KOPT-K1 (cell line): Measurements from ENCODE around the gene ARHGEF39.

Source experiments
- H3K27ac ChIP-seq: fragments of 200-600 bp; sonication (generic); 2 replicates; pipeline ENCODE4 v1.5.1; 2016; ENCODE audit warnings: antibody characterized with exemption, mild to moderate bottlenecking, low read depth, low read length; ENCODE audit not compliant: poor library complexity, severe bottlenecking
- H3K36me3 ChIP-seq: fragments of 200-600 bp; sonication (generic); 2 replicates; pipeline ENCODE4 v1.5.1; 2017; ENCODE audit warnings: antibody characterized with exemption, mild to moderate bottlenecking, low read length, moderate library complexity; ENCODE audit not compliant: insufficient read depth
- H3K9me3 ChIP-seq: fragments of 200-600 bp; sonication (generic); 2 replicates; pipeline ENCODE4 v1.5.1; 2017; ENCODE audit warnings: antibody characterized with exemption, low read length, mild to moderate bottlenecking; ENCODE audit not compliant: insufficient read depth, poor library complexity, severe bottlenecking

ARHGEF39 gene

GRCh38 chr9:35686222-35687203, 21.5 kb upstream of the ARHGEF39 start:
- Histone ChIP-seq H3K36me3 (no peaks in the 10 kb centered on the region), H3K27ac (no peak overlapping the region)

GRCh38 chr9:35685506-35685905, 20.5 kb upstream of the ARHGEF39 start:
- Histone ChIP-seq H3K27ac (no peak overlapping the region), H3K36me3 (no peaks in the 10 kb centered on the region), H3K9me3 (no peaks in the 10 kb centered on the region)

More at GRCh38 chr9:35686222-35687203, 21.5 kb upstream of the ARHGEF39 start:
- H3K9me3 ChIP-seq, result no peaks in the 10 kb centered on the region

GRCh38 chr9:35684921-35685320, 19.9 kb upstream of the ARHGEF39 start:
- H3K27ac ChIP-seq, result no peak overlapping the region
- H3K36me3 ChIP-seq, result no peaks in the 10 kb centered on the region
- H3K9me3 ChIP-seq, result no peaks in the 10 kb centered on the region

GRCh38 chr9:35683323-35683722, 18.3 kb upstream of the ARHGEF39 start:
- H3K36me3 ChIP-seq, result no peaks in the 10 kb centered on the region
- H3K9me3 ChIP-seq, result no peaks in the 10 kb centered on the region
- H3K27ac ChIP-seq, result no peak overlapping the region

GRCh38 chr9:35682520-35683315, 17.7 kb upstream of the ARHGEF39 start:
- no peaks in the 10 kb centered on the region for H3K36me3 ChIP-seq
- no peaks in the 10 kb centered on the region for H3K9me3 ChIP-seq
- H3K27ac ChIP-seq, result no peak overlapping the region

GRCh38 chr9:35682051-35682450, 17.1 kb upstream of the ARHGEF39 start:
- no peaks in the 10 kb centered on the region for H3K9me3 ChIP-seq
- H3K27ac ChIP-seq, result no peak overlapping the region
- no peaks in the 10 kb centered on the region for H3K36me3 ChIP-seq

- H3K36me3 ChIP-seq, result no peaks in the 10 kb centered on the region
- H3K27ac ChIP-seq, result no peak overlapping the region
- H3K9me3 ChIP-seq, result no peaks in the 10 kb centered on the region
Measured at GRCh38 chr9:35681341-35682002, 16.5 kb upstream of the ARHGEF39 start.

GRCh38 chr9:35680331-35681105, 15.5 kb upstream of the ARHGEF39 start:
- Histone ChIP-seq H3K27ac (no peak overlapping the region), H3K36me3 (no peaks in the 10 kb centered on the region), H3K9me3 (no peaks in the 10 kb centered on the region)

GRCh38 chr9:35679766-35680330, 14.9 kb upstream of the ARHGEF39 start:
- Histone ChIP-seq H3K36me3 (no peaks in the 10 kb centered on the region), H3K27ac (no peak overlapping the region), H3K9me3 (no peaks in the 10 kb centered on the region)

GRCh38 chr9:35679091-35679490, 14.1 kb upstream of the ARHGEF39 start:
- Histone ChIP-seq H3K27ac (no peak overlapping the region), H3K9me3 (no peaks in the 10 kb centered on the region), H3K36me3 (no peaks in the 10 kb centered on the region)

GRCh38 chr9:35675732-35676392, 10.9 kb upstream of the ARHGEF39 start:
- no peaks in the 10 kb centered on the region for H3K36me3 ChIP-seq
- H3K9me3 ChIP-seq, result no peaks in the 10 kb centered on the region
- H3K27ac ChIP-seq, result no peak overlapping the region

GRCh38 chr9:35675204-35675603, 10.2 kb upstream of the ARHGEF39 start:
- H3K36me3 ChIP-seq, result no peaks in the 10 kb centered on the region
- no peaks in the 10 kb centered on the region for H3K9me3 ChIP-seq
- H3K27ac ChIP-seq, result no peak overlapping the region

GRCh38 chr9:35674025-35674361, 9.0 kb upstream of the ARHGEF39 start:
- Histone ChIP-seq H3K27ac (no peak overlapping the region), H3K9me3 (no peaks in the 10 kb centered on the region), H3K36me3 (no peaks in the 10 kb centered on the region)
